GM12875 (cell line): ENCODE data around the gene RAB28.

ENCODE experiments used
- H3K4me3 ChIP-seq: one replicate; pipeline ENCODE4 v1.5.1; 2011; ENCODE audit warnings: low read depth, low read length, control low read depth
- TF ChIP-seq, protein P1 (sequence below): IDR thresholded peaks from 2 replicates; pipeline ENCODE4 v1.5.1; 2011; ENCODE audit warnings: low read depth, mild to moderate bottlenecking, control low read depth, inconsistent platforms, low read length, moderate library complexity, borderline replicate concordance; ENCODE audit not compliant: insufficient read depth

The RAB28 gene

DNA sequence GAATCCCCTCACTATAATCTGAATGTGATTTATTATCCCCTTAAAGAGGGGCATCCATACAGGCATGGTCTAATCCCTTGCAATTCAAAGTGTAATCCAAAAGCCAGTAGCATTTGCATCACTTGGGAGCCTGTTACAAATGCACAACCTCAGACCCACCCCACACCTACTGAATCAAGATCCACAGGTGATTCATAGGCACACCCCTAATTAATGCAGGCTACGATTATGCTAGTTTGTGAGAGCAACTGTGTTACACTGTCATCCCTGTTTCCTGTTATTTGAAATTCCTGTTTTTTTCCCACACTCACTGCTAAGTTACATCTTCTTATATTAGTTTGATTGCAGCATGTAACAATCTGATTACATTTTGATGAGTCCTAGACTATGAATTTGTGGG lies 120.0 kb downstream of the RAB28 start:
- TF ChIP-seq, protein P1, sequence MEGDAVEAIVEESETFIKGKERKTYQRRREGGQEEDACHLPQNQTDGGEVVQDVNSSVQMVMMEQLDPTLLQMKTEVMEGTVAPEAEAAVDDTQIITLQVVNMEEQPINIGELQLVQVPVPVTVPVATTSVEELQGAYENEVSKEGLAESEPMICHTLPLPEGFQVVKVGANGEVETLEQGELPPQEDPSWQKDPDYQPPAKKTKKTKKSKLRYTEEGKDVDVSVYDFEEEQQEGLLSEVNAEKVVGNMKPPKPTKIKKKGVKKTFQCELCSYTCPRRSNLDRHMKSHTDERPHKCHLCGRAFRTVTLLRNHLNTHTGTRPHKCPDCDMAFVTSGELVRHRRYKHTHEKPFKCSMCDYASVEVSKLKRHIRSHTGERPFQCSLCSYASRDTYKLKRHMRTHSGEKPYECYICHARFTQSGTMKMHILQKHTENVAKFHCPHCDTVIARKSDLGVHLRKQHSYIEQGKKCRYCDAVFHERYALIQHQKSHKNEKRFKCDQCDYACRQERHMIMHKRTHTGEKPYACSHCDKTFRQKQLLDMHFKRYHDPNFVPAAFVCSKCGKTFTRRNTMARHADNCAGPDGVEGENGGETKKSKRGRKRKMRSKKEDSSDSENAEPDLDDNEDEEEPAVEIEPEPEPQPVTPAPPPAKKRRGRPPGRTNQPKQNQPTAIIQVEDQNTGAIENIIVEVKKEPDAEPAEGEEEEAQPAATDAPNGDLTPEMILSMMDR, result no peak
- H3K4me3 ChIP-seq, result no peak overlapping the region

GRCh38 chr4:13359809-13360208 lies 124.3 kb downstream of the RAB28 start:
- no peak overlapping the region for H3K4me3 ChIP-seq
- TF ChIP-seq, protein P1, result no peak

GRCh38 chr4:13355111-13355880 lies 128.8 kb downstream of the RAB28 start:
- TF ChIP-seq, protein P1, result no peak
- H3K4me3 ChIP-seq, result no peak overlapping the region

DNA sequence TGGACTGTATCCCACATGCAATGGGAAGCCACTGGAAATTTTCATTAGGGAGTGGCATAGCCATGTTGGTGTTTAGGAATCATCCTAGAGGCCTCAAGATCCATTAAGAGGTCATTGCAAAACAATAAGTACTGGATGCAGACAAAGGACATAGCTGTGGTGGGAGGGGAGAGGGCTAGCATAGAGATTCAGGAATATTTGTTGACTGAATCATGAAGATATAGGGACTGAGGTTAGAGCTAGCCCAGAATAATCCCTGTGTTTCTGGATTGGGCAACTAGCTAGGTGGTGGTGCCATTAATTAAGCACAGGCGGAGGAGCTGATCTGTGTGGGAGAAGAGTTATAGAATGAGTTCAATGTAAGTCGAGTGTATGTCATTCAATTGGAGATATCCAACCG lies 135.0 kb downstream of the RAB28 start:
- no peak overlapping the region for H3K4me3 ChIP-seq
- TF ChIP-seq, protein P1, result no peak

DNA sequence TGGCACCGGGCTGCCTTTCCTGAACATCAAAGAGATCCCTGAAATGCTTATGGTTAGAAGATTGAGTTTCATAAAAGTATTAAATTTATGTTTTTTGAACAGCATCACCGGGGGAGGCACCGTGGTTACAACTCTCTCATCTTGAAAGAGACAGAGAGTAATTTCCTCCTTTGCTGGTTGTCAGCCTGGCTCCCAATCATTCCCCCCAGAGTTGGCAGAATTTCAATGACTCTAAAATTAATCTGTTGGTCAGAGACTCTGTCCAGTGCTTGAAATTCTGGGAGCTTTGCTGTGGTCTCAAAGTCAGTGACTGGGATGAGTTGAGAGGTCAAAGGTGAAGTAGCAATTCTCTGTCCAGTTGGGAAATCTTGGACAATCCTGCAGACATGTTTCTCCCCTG lies 135.9 kb downstream of the RAB28 start:
- no peak overlapping the region for H3K4me3 ChIP-seq
- TF ChIP-seq, protein P1, result no peak

DNA sequence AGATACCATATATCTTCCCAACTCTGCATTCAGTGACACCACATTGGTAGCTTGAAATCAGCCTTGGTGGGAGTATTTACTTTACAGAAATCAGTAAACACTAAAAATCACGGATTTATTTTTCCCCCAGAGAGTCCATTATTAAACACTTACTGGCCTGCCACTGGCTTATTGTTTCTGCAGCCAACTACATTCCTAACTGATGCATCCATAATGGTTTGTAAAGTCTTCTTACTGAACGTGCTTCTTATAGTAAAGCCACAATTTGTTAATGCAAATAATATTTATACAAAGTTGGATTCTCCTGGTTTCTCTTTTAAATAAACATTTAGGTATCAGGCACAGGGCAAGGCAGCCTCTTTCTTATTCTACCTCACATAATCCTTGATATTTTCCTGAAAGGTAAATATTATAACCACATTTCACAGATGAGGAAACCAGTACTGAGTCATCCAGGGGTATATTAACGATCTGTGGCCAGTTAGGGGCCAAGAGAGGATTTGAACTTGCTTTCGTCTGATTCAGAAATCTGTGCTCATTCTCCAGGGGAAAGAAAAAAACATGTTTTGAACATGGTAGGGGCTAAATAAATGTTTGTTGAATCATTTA lies 136.5 kb downstream of the RAB28 start:
- no peak overlapping the region for H3K4me3 ChIP-seq
- TF ChIP-seq, protein P1, result no peak

DNA sequence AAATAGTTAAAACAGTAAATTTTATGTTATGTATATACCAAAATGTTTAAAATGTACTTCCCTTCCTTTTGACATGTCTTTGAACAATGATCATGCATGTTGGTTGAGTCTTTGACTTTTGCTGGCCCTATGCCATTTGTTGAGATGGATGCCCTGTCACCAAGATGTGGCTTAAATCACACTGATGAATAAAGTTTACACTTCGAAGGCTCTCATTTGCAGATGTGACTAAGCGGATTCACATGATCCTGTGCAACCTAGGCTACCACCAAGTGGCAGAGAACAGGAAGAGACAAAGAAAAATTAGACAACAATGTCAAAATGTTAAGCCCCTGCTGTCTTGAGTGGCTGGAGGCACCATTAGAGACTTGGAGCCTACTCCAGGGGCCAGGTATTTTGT lies 139.9 kb downstream of the RAB28 start:
- H3K4me3 ChIP-seq, result no peak overlapping the region
- TF ChIP-seq, protein P1, result no peak
